ENCODE data around the gene FARP2.

DNA sequence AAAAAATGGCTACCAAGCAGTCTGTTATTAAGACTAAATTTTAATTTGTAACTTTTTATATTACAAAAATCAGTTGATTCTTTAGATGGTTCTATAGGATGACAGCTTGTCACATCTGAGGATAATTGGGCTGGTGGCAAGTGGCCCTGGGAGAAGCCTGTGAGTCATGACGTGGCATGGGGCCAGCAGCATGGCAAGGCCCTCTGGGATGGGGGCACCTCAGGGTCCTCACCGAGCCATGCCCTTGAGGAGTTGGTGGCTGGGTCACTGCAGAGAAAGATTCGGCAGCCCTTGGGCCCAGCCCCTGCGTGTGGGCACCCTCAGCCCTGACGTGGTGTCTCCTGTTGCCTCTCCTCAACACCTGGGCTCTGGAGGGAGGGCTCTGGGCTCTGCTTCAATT is 102.6 kb downstream of the FARP2 start:
- TF ChIP-seq, protein P1, sequence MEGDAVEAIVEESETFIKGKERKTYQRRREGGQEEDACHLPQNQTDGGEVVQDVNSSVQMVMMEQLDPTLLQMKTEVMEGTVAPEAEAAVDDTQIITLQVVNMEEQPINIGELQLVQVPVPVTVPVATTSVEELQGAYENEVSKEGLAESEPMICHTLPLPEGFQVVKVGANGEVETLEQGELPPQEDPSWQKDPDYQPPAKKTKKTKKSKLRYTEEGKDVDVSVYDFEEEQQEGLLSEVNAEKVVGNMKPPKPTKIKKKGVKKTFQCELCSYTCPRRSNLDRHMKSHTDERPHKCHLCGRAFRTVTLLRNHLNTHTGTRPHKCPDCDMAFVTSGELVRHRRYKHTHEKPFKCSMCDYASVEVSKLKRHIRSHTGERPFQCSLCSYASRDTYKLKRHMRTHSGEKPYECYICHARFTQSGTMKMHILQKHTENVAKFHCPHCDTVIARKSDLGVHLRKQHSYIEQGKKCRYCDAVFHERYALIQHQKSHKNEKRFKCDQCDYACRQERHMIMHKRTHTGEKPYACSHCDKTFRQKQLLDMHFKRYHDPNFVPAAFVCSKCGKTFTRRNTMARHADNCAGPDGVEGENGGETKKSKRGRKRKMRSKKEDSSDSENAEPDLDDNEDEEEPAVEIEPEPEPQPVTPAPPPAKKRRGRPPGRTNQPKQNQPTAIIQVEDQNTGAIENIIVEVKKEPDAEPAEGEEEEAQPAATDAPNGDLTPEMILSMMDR (IDR thresholded peaks at IDR 0.05): no peak
- no peak for TF ChIP-seq POLR2AphosphoS5 (IDR thresholded peaks at IDR 0.05)
